ENCODE measurements around the gene HEXIM2. TPM values are rescaled to one million over a fixed set of nuclear protein-coding genes. Genes with fewer than 3 reads are reported as not detected.

HEXIM2 gene
- total and polyA plus RNA-seq, 11 donors = 3.4 to 7.5 (median 5.7) TPM

DNA sequence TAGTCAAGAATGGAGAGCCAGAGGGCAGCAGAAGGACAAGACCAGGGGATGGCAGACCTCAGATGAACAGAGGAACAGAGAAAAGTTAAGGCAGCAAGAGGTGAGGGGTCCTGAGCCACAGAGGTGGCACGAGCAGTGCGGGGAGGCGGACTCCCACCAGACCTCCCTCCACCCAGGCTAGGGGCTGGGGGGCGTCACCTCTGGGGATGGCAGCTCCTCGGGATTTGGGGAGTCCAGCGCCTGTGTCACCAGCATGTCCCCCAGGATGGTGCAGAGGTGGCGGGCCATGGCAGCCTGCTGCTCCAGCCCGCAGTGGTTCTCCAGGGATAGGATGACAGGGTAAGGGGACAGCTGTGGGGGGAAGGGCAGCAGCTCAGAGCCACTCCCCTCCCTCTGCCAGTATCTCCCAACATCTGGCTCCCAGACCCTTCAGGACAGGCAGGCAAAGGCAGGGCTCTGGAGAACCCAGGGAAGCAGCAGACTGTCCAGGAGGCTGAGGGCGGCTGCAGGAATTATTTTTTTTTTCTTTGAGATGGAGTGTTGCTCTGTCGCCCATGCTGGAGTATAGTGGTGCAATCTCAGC lies 45.1 kb upstream of the HEXIM2 start:
- ATAC-seq (no peak), DNase-seq (no peak)
- Histone ChIP-seq H3K9me3 (no peaks in the 10 kb centered on the region), H3K4me1 (peaks cover 0 to 11% (median 5%) of the 10 kb centered on the region in 12 donors), H3K27ac (no peak overlapping the region), H3K36me3 (peaks cover 0 to 72% (median 27%) of the 10 kb centered on the region in 9 donors), H3K27me3 (no peaks in the 10 kb centered on the region), H3K4me3 (no peak overlapping the region)
- 83 to 92% (median 89%) methylated on average over 7 to 10 of the region's 10 CpGs for WGBS, 4 donors
- TF ChIP-seq, protein P1, sequence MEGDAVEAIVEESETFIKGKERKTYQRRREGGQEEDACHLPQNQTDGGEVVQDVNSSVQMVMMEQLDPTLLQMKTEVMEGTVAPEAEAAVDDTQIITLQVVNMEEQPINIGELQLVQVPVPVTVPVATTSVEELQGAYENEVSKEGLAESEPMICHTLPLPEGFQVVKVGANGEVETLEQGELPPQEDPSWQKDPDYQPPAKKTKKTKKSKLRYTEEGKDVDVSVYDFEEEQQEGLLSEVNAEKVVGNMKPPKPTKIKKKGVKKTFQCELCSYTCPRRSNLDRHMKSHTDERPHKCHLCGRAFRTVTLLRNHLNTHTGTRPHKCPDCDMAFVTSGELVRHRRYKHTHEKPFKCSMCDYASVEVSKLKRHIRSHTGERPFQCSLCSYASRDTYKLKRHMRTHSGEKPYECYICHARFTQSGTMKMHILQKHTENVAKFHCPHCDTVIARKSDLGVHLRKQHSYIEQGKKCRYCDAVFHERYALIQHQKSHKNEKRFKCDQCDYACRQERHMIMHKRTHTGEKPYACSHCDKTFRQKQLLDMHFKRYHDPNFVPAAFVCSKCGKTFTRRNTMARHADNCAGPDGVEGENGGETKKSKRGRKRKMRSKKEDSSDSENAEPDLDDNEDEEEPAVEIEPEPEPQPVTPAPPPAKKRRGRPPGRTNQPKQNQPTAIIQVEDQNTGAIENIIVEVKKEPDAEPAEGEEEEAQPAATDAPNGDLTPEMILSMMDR (IDR thresholded peaks at IDR 0.05) = no peak
- TF ChIP-seq POLR2A (IDR thresholded peaks at IDR 0.05) = no peak
- intact Hi-C loops (cut with DNase I) = no loop called here

DNA sequence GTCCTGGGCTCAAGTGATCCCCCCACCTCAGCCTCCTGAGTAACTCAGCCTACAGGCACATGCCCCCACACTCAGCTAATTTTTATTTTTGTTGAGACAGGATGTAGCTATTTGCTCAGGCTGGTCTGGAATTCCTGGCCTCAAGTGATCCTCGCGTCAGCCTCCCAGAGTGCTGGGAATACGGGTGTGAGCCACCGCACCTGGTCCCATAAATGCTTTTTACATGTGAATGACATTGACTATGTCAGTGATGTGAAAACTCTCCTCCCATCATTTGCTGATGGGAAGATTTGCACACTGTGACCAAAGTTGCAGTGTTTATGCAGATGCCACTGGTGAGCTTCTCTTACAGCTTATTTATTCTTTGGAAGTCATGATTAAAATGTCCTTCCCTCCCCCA lies 44.3 kb upstream of the HEXIM2 start:
- 92 to 97% (median 95%) methylated on average over 4 of the region's 4 CpGs for WGBS, 4 donors
- Histone ChIP-seq H3K4me3 (no peak overlapping the region), H3K27ac (no peak overlapping the region), H3K36me3 (peaks cover 0 to 71% (median 27%) of the 10 kb centered on the region in 9 donors), H3K27me3 (no peaks in the 10 kb centered on the region), H3K4me1 (peaks cover 0 to 8% (median 3%) of the 10 kb centered on the region in 12 donors), H3K9me3 (no peaks in the 10 kb centered on the region)
- intact Hi-C loops (cut with DNase I) = no loop called here
- no peak for TF ChIP-seq POLR2A (IDR thresholded peaks at IDR 0.05)
- TF ChIP-seq, protein P1 (IDR thresholded peaks at IDR 0.05) = no peak
- DNase-seq (no peak), ATAC-seq (no peak)

DNA sequence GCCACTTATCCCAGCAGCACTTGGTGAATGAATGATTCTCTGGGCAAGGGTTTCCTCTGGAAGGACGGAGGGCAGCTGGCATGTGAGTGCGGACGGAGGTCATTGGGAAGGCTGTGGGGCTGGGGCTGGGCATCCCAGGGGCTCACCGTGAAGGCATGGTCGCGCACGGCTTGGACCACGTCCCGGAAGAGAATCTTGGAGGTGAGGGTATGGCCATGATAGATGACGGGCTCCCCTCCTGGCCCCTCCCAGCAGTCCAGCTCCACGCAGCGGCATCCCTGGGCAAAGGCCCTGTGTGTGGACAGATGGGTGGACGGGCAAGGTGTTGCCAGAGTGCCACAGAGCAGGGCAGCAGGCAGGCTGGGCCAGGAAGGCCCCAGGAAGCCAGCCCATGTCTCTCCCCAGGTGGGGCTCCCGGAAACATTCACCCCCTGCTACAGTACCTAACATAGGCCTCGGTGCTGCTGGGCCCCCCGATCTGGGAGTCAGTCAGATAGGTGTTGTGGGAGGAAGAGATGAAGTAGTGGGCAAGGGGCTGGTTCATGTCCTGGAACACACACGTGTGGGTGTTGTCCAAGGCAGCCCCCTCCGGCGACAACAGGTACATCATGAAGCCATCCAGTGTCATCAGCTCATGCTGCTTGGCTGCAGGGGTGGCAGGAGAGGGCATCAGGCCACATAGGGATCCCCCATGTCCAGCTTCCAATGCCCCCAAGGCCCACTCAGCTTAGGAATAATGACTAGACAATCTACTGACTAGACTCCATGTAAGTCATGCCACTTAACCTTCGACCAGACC lies 43.6 kb upstream of the HEXIM2 start:
- Histone ChIP-seq H3K27me3 (no peaks in the 10 kb centered on the region), H3K27ac (no peak overlapping the region), H3K36me3 (peaks cover 0 to 63% (median 27%) of the 10 kb centered on the region in 9 donors), H3K4me1 (peaks cover 0 to 14% (median 5%) of the 10 kb centered on the region in 12 donors), H3K4me3 (no peak overlapping the region), H3K9me3 (no peaks in the 10 kb centered on the region)
- ATAC-seq = no peak
- TF ChIP-seq POLR2A (IDR thresholded peaks at IDR 0.05) = no peak
- no peak for DNase-seq
- intact Hi-C loops (cut with DNase I) = no loop called here
- WGBS, 4 donors = 92 to 94% (median 93%) methylated on average over 20 of the region's 20 CpGs

DNA sequence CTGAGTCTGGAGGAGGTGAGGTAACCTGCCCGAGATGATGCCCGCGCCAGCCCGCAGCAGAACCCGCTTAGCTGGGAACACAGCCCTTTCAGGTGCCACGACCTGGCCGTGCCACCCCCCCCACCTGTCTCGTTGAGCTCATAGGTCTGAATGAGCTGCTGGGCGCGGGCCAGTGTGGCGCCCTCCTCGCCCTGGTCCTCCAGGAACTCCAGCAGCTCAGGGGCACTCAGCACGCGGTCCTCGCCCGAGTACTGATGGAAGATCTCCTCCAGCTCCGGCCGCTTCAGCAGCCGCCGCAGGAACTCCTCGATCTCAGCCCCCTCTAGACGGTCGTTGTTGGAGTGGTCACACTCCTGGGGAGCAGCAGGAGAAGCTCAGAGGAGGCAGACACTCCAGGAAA lies 43.0 kb upstream of the HEXIM2 start:
- H3K9me3 ChIP-seq = no peaks in the 10 kb centered on the region
- H3K27me3 ChIP-seq = no peaks in the 10 kb centered on the region
- intact Hi-C loops (cut with DNase I) = no loop called here
- TF ChIP-seq, protein P1 (IDR thresholded peaks at IDR 0.05) = no peak
- TF ChIP-seq POLR2A (IDR thresholded peaks at IDR 0.05) = no peak
- H3K4me1 ChIP-seq = peaks cover 0 to 20% (median 8%) of the 10 kb centered on the region in 12 donors
- no peak overlapping the region for H3K27ac ChIP-seq
- DNase-seq = no peak
- ATAC-seq = no peak
- no peak overlapping the region for H3K4me3 ChIP-seq
- peaks cover 0 to 57% (median 27%) of the 10 kb centered on the region in 9 donors for H3K36me3 ChIP-seq
- 93 to 95% (median 94%) methylated on average over 18 to 23 of the region's 23 CpGs for WGBS, 4 donors

Data from heart left ventricle (tissue), 16 donors.